ENCODE results near the gene EPS8.

The EPS8 gene

GRCh38 chr12:15688202-15688736, 100.9 kb downstream of the EPS8 start:
- DNase-seq = no peak

- DNase-seq = no peak
Measured at GRCh38 chr12:15687583-15687982, 101.6 kb downstream of the EPS8 start.

GRCh38 chr12:15684896-15685658, 104.1 kb downstream of the EPS8 start:
- DNase-seq = no peak

GRCh38 chr12:15682826-15683225, 106.4 kb downstream of the EPS8 start:
- DNase-seq = no peak

GRCh38 chr12:15679151-15679550, 110.0 kb downstream of the EPS8 start:
- DNase-seq = no peak

- DNase-seq = no peak
Measured at GRCh38 chr12:15677726-15678201, 111.4 kb downstream of the EPS8 start.

- DNase-seq = no peak
Measured at GRCh38 chr12:15677228-15677627, 112.0 kb downstream of the EPS8 start.

- no peak for DNase-seq
Measured at GRCh38 chr12:15672671-15673270, 116.4 kb downstream of the EPS8 start.

GRCh38 chr12:15670756-15671155, 118.4 kb downstream of the EPS8 start:
- DNase-seq = no peak

- DNase-seq = no peak
Measured at GRCh38 chr12:15669256-15669948, 119.8 kb downstream of the EPS8 start.

- peak; percentile 72 for DNase-seq
Measured at GRCh38 chr12:15664491-15664890, 124.7 kb downstream of the EPS8 start.

- DNase-seq = peak; percentile 82
Measured at GRCh38 chr12:15662983-15663659, 126.1 kb downstream of the EPS8 start.

GRCh38 chr12:15662303-15662980, 126.7 kb downstream of the EPS8 start:
- DNase-seq = peak; percentile 91

- no peak for DNase-seq
Measured at GRCh38 chr12:15651371-15651770, 137.8 kb downstream of the EPS8 start.

- no peak for DNase-seq
Measured at GRCh38 chr12:15650399-15651128, 138.6 kb downstream of the EPS8 start.

- no peak for DNase-seq
Measured at GRCh38 chr12:15649347-15649746, 139.8 kb downstream of the EPS8 start.

- no peak for DNase-seq
Measured at GRCh38 chr12:15648558-15648957, 140.6 kb downstream of the EPS8 start.

GRCh38 chr12:15646581-15646980, 142.6 kb downstream of the EPS8 start:
- DNase-seq = no peak

GRCh38 chr12:15644700-15645099, 144.5 kb downstream of the EPS8 start:
- DNase-seq = peak; percentile 38

- DNase-seq = no peak
Measured at GRCh38 chr12:15638231-15638630, 151.0 kb downstream of the EPS8 start.

GRCh38 chr12:15636060-15636890, 152.9 kb downstream of the EPS8 start:
- DNase-seq = no peak
